ENCODE measurements around the gene ZCCHC10.

DNA sequence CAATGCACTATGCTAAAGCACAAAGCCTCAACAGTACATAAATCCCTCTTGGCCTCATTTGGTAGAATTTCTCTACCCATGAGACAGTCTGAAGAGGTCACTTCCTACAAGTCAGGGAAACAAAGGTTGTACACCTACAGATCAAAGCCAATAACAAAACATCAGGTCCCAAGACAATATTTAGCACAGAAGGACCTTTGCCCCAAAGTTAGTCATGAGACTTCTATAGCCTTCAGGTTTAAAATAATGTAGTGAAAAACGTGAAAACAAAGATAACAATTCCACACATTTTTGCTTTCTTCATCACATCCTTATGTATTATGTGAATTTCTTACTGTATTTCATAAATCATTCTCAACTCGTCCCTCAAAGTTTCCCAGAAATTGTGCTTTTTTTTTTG lies 78.7 kb downstream of the ZCCHC10 start:
- TF ChIP-seq, protein P1, sequence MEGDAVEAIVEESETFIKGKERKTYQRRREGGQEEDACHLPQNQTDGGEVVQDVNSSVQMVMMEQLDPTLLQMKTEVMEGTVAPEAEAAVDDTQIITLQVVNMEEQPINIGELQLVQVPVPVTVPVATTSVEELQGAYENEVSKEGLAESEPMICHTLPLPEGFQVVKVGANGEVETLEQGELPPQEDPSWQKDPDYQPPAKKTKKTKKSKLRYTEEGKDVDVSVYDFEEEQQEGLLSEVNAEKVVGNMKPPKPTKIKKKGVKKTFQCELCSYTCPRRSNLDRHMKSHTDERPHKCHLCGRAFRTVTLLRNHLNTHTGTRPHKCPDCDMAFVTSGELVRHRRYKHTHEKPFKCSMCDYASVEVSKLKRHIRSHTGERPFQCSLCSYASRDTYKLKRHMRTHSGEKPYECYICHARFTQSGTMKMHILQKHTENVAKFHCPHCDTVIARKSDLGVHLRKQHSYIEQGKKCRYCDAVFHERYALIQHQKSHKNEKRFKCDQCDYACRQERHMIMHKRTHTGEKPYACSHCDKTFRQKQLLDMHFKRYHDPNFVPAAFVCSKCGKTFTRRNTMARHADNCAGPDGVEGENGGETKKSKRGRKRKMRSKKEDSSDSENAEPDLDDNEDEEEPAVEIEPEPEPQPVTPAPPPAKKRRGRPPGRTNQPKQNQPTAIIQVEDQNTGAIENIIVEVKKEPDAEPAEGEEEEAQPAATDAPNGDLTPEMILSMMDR (IDR thresholded peaks at IDR 0.05; ENCODE audit: low read depth, low read length, poor library complexity, severe bottlenecking), result no peak
- TF ChIP-seq EZH2phosphoT487 (IDR thresholded peaks at IDR 0.05; ENCODE audit: borderline replicate concordance, low read length), result no peak

All from DOHH2 (cell line).